Measurements from ENCODE around the gene DES. TPM values are rescaled to one million over a fixed set of nuclear protein-coding genes. Genes with fewer than 3 reads are reported as not detected.

Gene DES
- total and polyA plus RNA-seq, 2 of the 13 experiments (the other 11 are each of a cell fraction or from before 2014, with no cell fraction given), result not detected

- TF ChIP-seq ZFP91 (CRISPR knock-in tag; IDR thresholded peaks at IDR 0.05; ENCODE audit: borderline replicate concordance) (peak; percentile 63; the same call in 1 of the 2 replicates), HOXD1 (CRISPR knock-in tag; IDR thresholded peaks at IDR 0.05) (0 out of 2 replicates have a peak, but pooled peaks have one; percentile 20), ARID2 (CRISPR knock-in tag; IDR thresholded peaks at IDR 0.05; ENCODE audit: borderline replicate concordance) (no peak), STAT6 (CRISPR knock-in tag; IDR thresholded peaks at IDR 0.05; ENCODE audit: borderline replicate concordance) (no peak; the same call in 1 of the 2 replicates), ZNF275 (CRISPR knock-in tag; IDR thresholded peaks at IDR 0.05; ENCODE audit: borderline replicate concordance) (no peak), ZNF660 (CRISPR knock-in tag; IDR thresholded peaks at IDR 0.05; ENCODE audit: borderline replicate concordance, low read depth) (no peak), ZNF749 (CRISPR knock-in tag; IDR thresholded peaks at IDR 0.05; ENCODE audit: borderline replicate concordance) (0 out of 2 replicates have a peak, but pooled peaks have one; percentile 37), ZNF143 (CRISPR knock-in tag; IDR thresholded peaks at IDR 0.05) (no peak), CREB3 (CRISPR knock-in tag; IDR thresholded peaks at IDR 0.05) (no peak), ZNF446 (CRISPR knock-in tag; IDR thresholded peaks at IDR 0.05) (no peak), ARID3A (IDR thresholded peaks at IDR 0.05; ENCODE audit: low read depth, low read length) (no peak), ZNF235 (CRISPR knock-in tag; IDR thresholded peaks at IDR 0.05; ENCODE audit: borderline replicate concordance) (0 out of 2 replicates have a peak, but pooled peaks have one; percentile 66), SPEN (CRISPR knock-in tag; IDR thresholded peaks at IDR 0.05; ENCODE audit: low read depth) (peak; percentile 75), MEIS1 (CRISPR knock-in tag; IDR thresholded peaks at IDR 0.05; ENCODE audit: borderline replicate concordance) (0 out of 2 replicates have a peak, but pooled peaks have one; percentile 59), MEIS2 (CRISPR knock-in tag; IDR thresholded peaks at IDR 0.05) (no peak; the same call in 1 of the 2 replicates), ZFP82 (CRISPR knock-in tag; IDR thresholded peaks at IDR 0.05; ENCODE audit: borderline replicate concordance) (no peak)
Observed at GRCh38 chr2:219388121-219388906, 29.9 kb upstream of the DES start (continued).

Measured in HepG2 (cell line).